ENCODE measurements around the gene KSR1.
"Not testable (repeated sequence)": the region's sequence is repeated elsewhere in the genome, so short reads cannot be mapped to it uniquely, and the experiment has no call there.

KSR1 gene

DNA sequence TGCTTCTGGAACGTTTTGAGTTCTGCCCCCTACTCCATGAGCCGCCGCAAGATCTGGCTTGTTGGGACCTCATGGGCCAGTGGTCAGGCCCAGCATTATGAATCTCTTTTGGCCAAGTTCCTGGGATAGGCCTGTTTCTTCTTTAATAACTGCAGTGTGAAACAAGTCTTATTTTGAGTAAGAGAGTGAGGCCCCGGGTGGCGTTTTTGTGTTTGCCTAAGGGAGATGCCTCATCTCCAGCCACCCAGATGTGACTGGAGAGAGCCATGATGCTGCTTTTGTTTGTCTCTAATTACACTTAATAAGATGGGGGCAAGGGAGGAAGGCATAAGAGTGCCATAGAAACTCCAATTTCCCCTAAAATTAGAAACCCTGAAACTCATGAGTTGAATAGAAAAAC, 39.8 kb downstream of the KSR1 start:
- Histone ChIP-seq H3K4me1 (ENCODE audit: control insufficient read depth, insufficient read depth, low read length) (peaks cover 56% of the 10 kb centered on the region), H3K36me3 (ENCODE audit: control insufficient read depth, insufficient read depth, low read length) (no peaks in the 10 kb centered on the region; the same call in 1 of the 2 replicates), H3K9ac (ENCODE audit: low read depth, low read length) (no peak overlapping the region), H3K9me3 (ENCODE audit: control insufficient read depth, insufficient read depth, low read length) (peaks cover 16% of the 10 kb centered on the region), H3K4me3 (ENCODE audit: low read depth, low read length) (no peak overlapping the region), H3K27me3 (ENCODE audit: control insufficient read depth, insufficient read depth, low read length) (no peaks in the 10 kb centered on the region), H3K27ac (ENCODE audit: low read depth, low read length) (no peak overlapping the region)

DNA sequence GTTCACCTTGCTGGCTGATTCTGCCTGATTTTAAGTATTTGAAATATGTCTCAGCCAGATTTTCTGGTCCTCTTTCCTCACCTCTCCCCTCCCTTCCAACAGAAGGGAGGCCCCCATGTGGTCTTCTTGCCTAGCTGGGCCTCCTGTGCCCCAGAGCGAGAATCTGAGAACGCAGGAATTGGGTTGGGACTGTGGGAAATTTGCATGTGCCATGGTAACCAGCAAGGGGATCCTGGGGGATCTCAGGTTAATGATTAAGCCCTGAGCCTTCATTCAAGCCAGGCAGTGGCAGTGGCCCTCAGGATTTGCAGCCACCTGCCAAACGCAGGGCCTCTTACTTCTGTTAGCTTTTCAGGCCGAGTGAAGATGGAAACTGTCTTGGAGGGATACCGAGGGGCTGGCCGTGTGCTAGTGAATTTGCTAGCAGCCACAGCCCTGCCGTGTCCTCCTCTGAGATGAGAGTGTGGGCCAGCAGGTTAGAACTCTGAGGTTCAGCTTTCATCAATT, 40.2 kb downstream of the KSR1 start:
- H3K27ac ChIP-seq (ENCODE audit: low read depth, low read length) = peak overlapping the region; percentile 2
- peaks cover 56% of the 10 kb centered on the region for H3K4me1 ChIP-seq (ENCODE audit: control insufficient read depth, insufficient read depth, low read length)
- H3K27me3 ChIP-seq (ENCODE audit: control insufficient read depth, insufficient read depth, low read length) = no peaks in the 10 kb centered on the region
- no peak overlapping the region for H3K4me3 ChIP-seq (ENCODE audit: low read depth, low read length)
- H3K36me3 ChIP-seq (ENCODE audit: control insufficient read depth, insufficient read depth, low read length) = no peaks in the 10 kb centered on the region; the same call in 1 of the 2 replicates
- peaks cover 17% of the 10 kb centered on the region for H3K9me3 ChIP-seq (ENCODE audit: control insufficient read depth, insufficient read depth, low read length)
- no peak overlapping the region for H3K9ac ChIP-seq (ENCODE audit: low read depth, low read length)

DNA sequence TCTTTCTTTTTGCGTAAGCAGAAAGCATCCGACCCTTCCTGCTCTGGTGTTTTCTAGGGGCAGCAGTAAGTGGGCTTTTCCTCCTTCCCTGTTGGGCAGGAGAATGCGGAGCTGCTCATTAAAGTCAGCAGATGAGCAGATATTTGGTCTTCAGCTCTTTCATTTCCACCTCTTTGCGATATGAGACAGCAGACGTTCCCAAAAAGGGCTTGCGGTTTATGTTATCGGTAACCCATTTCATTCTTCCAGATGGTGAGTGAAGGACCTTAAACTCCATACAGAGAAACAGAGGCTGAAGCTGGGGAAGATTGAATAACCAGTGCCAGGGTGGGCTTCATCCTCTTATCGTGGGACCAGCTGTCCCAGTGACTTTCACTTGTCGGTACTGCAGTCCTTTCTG, 40.7 kb downstream of the KSR1 start:
- Histone ChIP-seq H3K9me3 (ENCODE audit: control insufficient read depth, insufficient read depth, low read length) (peaks cover 21% of the 10 kb centered on the region), H3K9ac (ENCODE audit: low read depth, low read length) (no peak overlapping the region), H3K27me3 (ENCODE audit: control insufficient read depth, insufficient read depth, low read length) (no peaks in the 10 kb centered on the region), H3K36me3 (ENCODE audit: control insufficient read depth, insufficient read depth, low read length) (no peaks in the 10 kb centered on the region; the same call in 1 of the 2 replicates), H3K27ac (ENCODE audit: low read depth, low read length) (peak overlapping the region; percentile 2), H3K4me1 (ENCODE audit: control insufficient read depth, insufficient read depth, low read length) (peaks cover 51% of the 10 kb centered on the region), H3K4me3 (ENCODE audit: low read depth, low read length) (no peak overlapping the region)

- Histone ChIP-seq H3K9me3 (ENCODE audit: control insufficient read depth, insufficient read depth, low read length) (peaks cover 21% of the 10 kb centered on the region), H3K4me3 (ENCODE audit: low read depth, low read length) (no peak overlapping the region), H3K27ac (ENCODE audit: low read depth, low read length) (no peak overlapping the region), H3K4me1 (ENCODE audit: control insufficient read depth, insufficient read depth, low read length) (peaks cover 44% of the 10 kb centered on the region), H3K9ac (ENCODE audit: low read depth, low read length) (no peak overlapping the region), H3K27me3 (ENCODE audit: control insufficient read depth, insufficient read depth, low read length) (no peaks in the 10 kb centered on the region), H3K36me3 (ENCODE audit: control insufficient read depth, insufficient read depth, low read length) (no peaks in the 10 kb centered on the region; the same call in 1 of the 2 replicates)
These were observed 41.4 kb downstream of the KSR1 start for GRCh38 chr17:27497696-27498095.

GRCh38 chr17:27498615-27499309, 42.5 kb downstream of the KSR1 start:
- H3K36me3 ChIP-seq (ENCODE audit: control insufficient read depth, insufficient read depth, low read length) = no peaks in the 10 kb centered on the region; the same call in 1 of the 2 replicates
- no peak overlapping the region for H3K4me3 ChIP-seq (ENCODE audit: low read depth, low read length)
- peaks cover 21% of the 10 kb centered on the region for H3K9me3 ChIP-seq (ENCODE audit: control insufficient read depth, insufficient read depth, low read length)
- no peaks in the 10 kb centered on the region for H3K27me3 ChIP-seq (ENCODE audit: control insufficient read depth, insufficient read depth, low read length)
- H3K4me1 ChIP-seq (ENCODE audit: control insufficient read depth, insufficient read depth, low read length) = peaks cover 34% of the 10 kb centered on the region
- no peak overlapping the region for H3K27ac ChIP-seq (ENCODE audit: low read depth, low read length)
- no peak overlapping the region for H3K9ac ChIP-seq (ENCODE audit: low read depth, low read length)

- Histone ChIP-seq H3K27ac (ENCODE audit: low read depth, low read length) (no peak overlapping the region), H3K4me1 (ENCODE audit: control insufficient read depth, insufficient read depth, low read length) (peaks cover 30% of the 10 kb centered on the region), H3K27me3 (ENCODE audit: control insufficient read depth, insufficient read depth, low read length) (no peaks in the 10 kb centered on the region), H3K4me3 (ENCODE audit: low read depth, low read length) (no peak overlapping the region), H3K36me3 (ENCODE audit: control insufficient read depth, insufficient read depth, low read length) (no peaks in the 10 kb centered on the region; the same call in 1 of the 2 replicates), H3K9me3 (ENCODE audit: control insufficient read depth, insufficient read depth, low read length) (peaks cover 21% of the 10 kb centered on the region), H3K9ac (ENCODE audit: low read depth, low read length) (no peak overlapping the region)
These were observed 43.4 kb downstream of the KSR1 start for GRCh38 chr17:27499451-27500265.

DNA sequence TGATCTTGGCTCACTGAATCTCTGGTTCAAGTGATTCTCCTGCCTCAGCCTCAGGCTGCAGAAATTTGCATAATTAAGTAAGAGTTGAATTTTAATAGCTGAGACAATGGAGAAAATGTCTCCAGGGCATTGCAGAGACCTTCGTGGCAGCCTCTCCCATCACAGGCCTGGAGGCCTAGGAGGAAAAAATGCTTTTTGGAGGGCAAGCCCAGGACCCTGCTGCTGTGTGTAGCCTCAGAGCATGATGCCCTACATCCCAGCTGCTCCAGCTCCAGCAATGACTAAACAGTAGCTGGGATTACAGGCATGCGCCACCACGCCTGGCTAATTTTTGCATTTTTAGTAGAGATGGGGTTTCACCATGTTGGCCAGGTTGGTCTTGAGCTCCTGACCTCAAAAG, 45.1 kb downstream of the KSR1 start:
- H3K9ac ChIP-seq (ENCODE audit: low read depth, low read length); H3K27me3 ChIP-seq (ENCODE audit: control insufficient read depth, insufficient read depth, low read length); H3K27ac ChIP-seq (ENCODE audit: low read depth, low read length); H3K4me3 ChIP-seq (ENCODE audit: low read depth, low read length); H3K36me3 ChIP-seq (ENCODE audit: control insufficient read depth, insufficient read depth, low read length): not testable (repeated sequence)
- peaks cover 21% of the 10 kb centered on the region for H3K9me3 ChIP-seq (ENCODE audit: control insufficient read depth, insufficient read depth, low read length)
- peaks cover 30% of the 10 kb centered on the region for H3K4me1 ChIP-seq (ENCODE audit: control insufficient read depth, insufficient read depth, low read length)

DNA sequence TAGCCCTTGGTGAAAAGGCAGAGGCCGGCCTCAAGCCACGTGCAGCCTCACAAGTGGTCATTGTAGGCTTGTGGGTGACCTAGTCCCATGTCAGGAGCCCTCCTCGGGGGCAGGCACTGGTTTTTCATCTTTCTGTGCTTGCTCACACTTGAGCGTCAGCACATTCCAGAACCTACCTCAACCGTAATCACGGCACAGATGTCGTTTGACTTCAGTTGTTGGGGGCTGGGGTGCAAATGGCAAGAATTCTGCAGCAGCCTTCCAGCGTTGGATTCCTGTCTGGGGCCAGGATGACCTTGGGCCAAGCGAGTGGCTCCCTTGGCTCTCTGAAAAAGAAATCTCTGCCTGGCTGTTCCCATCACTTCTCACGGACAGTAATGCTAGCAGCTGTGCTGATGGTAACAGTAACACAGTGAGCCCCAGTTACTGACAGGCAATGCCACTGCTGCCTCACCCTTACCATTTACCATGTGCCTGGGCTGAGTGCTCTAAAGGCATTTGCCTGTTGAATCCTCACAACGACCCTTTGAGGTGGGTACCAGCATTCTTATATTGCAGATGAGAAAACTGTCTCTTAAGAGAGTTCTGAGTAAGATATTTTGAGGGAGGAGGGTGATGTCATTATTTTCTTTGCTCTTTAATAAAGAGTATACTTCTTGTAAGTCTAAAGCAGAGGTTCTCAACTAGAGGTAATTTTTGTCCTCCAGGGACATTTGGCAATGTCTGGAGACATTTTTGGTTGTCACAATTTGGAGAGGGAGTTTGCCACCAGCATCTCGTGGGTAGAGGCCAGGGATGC, 46.5 kb downstream of the KSR1 start:
- Histone ChIP-seq H3K4me1 (ENCODE audit: control insufficient read depth, insufficient read depth, low read length) (peaks cover 26% of the 10 kb centered on the region), H3K9me3 (ENCODE audit: control insufficient read depth, insufficient read depth, low read length) (peaks cover 21% of the 10 kb centered on the region), H3K27ac (ENCODE audit: low read depth, low read length) (no peak overlapping the region), H3K27me3 (ENCODE audit: control insufficient read depth, insufficient read depth, low read length) (no peaks in the 10 kb centered on the region), H3K4me3 (ENCODE audit: low read depth, low read length) (no peak overlapping the region), H3K36me3 (ENCODE audit: control insufficient read depth, insufficient read depth, low read length) (no peaks in the 10 kb centered on the region; the same call in 1 of the 2 replicates), H3K9ac (ENCODE audit: low read depth, low read length) (no peak overlapping the region)

DNA sequence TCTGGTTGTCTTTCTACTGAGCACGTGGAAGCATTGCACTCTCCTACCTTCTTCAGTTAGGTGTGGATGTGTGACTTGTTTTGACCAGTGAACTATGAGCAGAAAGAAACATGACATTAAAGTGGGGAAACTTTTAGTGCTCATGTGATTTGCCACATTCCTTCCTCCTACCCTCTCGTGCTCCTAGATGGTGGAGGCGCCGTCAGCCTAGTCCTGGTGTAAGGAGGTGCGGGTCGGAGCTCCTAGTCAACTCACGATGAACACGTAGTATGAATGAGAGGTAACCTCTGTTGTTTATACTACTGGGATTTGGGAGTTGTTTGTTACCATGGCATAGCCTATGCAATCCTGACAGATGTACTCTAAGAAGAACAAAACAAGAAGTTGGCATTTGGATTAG, 47.4 kb downstream of the KSR1 start:
- Histone ChIP-seq H3K27me3 (ENCODE audit: control insufficient read depth, insufficient read depth, low read length) (no peaks in the 10 kb centered on the region), H3K9me3 (ENCODE audit: control insufficient read depth, insufficient read depth, low read length) (peaks cover 21% of the 10 kb centered on the region), H3K4me3 (ENCODE audit: low read depth, low read length) (no peak overlapping the region), H3K36me3 (ENCODE audit: control insufficient read depth, insufficient read depth, low read length) (no peaks in the 10 kb centered on the region; the same call in 1 of the 2 replicates), H3K9ac (ENCODE audit: low read depth, low read length) (no peak overlapping the region), H3K27ac (ENCODE audit: low read depth, low read length) (no peak overlapping the region), H3K4me1 (ENCODE audit: control insufficient read depth, insufficient read depth, low read length) (peaks cover 26% of the 10 kb centered on the region)

DNA sequence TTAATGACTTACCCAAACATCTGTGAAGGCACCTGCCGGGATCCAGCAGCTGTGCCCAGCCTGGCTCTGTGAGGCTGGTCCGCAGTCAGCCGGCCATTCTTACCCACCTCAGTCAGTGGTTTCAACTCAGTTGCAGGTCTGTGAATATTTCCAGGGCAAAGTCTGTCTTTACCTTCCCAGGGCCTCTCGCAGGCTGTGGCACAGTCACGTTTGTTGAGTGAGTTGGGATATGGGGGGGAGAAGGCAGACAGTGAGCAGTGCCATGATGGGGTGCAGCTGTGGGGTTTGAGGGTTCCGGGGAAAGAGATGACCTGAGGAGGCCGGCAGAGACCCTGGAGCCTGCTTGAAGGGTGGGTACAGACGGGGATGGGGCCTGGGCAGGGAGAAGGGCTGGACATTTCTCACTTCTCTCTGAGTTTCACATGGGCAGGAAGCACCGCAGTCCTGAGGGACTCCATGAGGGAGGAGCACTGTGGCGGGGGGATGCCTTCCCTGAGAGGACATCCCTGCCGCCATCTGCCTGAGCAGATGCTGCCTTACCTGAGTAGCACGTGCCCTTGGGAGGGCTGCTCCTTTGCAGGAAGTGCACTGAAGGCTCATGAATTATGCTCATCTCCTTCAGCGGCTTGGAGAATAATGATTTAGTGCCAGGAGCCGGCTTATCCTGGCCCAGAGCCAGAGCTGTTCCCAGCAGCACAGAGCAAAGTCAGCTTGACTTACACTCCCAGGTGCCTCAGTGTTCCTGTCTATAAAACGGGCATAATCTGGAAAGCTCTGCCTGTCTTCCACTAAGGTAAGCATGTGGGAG, 48.1 kb downstream of the KSR1 start:
- Histone ChIP-seq H3K9ac (ENCODE audit: low read depth, low read length) (no peak overlapping the region), H3K36me3 (ENCODE audit: control insufficient read depth, insufficient read depth, low read length) (no peaks in the 10 kb centered on the region; the same call in 1 of the 2 replicates), H3K4me3 (ENCODE audit: low read depth, low read length) (no peak overlapping the region), H3K27ac (ENCODE audit: low read depth, low read length) (no peak overlapping the region), H3K4me1 (ENCODE audit: control insufficient read depth, insufficient read depth, low read length) (peaks cover 26% of the 10 kb centered on the region), H3K27me3 (ENCODE audit: control insufficient read depth, insufficient read depth, low read length) (no peaks in the 10 kb centered on the region), H3K9me3 (ENCODE audit: control insufficient read depth, insufficient read depth, low read length) (peaks cover 21% of the 10 kb centered on the region)

Measured in HUES48 (cell line).